ENCODE data around the gene WWOX.

The WWOX gene

GRCh38 chr16:78278056-78278450, 178.6 kb downstream of the WWOX start:
- DNase-seq: no peak

- no peak for DNase-seq
Measured at GRCh38 chr16:78281115-78281514, 181.7 kb downstream of the WWOX start.

- DNase-seq: no peak
Measured at GRCh38 chr16:78283548-78284251, 184.2 kb downstream of the WWOX start.

GRCh38 chr16:78284326-78284725, 184.9 kb downstream of the WWOX start:
- no peak for DNase-seq

GRCh38 chr16:78284957-78285434, 185.5 kb downstream of the WWOX start:
- no peak for DNase-seq

- no peak for DNase-seq
Measured at GRCh38 chr16:78285437-78285922, 186.0 kb downstream of the WWOX start.

GRCh38 chr16:78286065-78286464, 186.6 kb downstream of the WWOX start:
- DNase-seq: no peak

- no peak for DNase-seq
Measured at GRCh38 chr16:78288888-78289287, 189.4 kb downstream of the WWOX start.

- DNase-seq: no peak
Measured at GRCh38 chr16:78289373-78289772, 189.9 kb downstream of the WWOX start.

- DNase-seq: no peak
Measured at GRCh38 chr16:78289844-78290277, 190.4 kb downstream of the WWOX start.

- DNase-seq: no peak
Measured at GRCh38 chr16:78290395-78290794, 190.9 kb downstream of the WWOX start.

GRCh38 chr16:78290872-78291591, 191.6 kb downstream of the WWOX start:
- DNase-seq: no peak

GRCh38 chr16:78291604-78292003, 192.2 kb downstream of the WWOX start:
- no peak for DNase-seq

GRCh38 chr16:78292086-78292843, 192.8 kb downstream of the WWOX start:
- no peak for DNase-seq

GRCh38 chr16:78292844-78293380, 193.5 kb downstream of the WWOX start:
- DNase-seq: no peak

- no peak for DNase-seq
Measured at GRCh38 chr16:78294538-78295225, 195.2 kb downstream of the WWOX start.

- DNase-seq: no peak
Measured at GRCh38 chr16:78297066-78297666, 197.7 kb downstream of the WWOX start.

- DNase-seq: no peak
Measured at GRCh38 chr16:78298986-78299385, 199.5 kb downstream of the WWOX start.

- no peak for DNase-seq
Measured at GRCh38 chr16:78300469-78300868, 201.0 kb downstream of the WWOX start.

- no peak for DNase-seq
Measured at GRCh38 chr16:78303946-78304345, 204.5 kb downstream of the WWOX start.

- no peak for DNase-seq
Measured at GRCh38 chr16:78306361-78306760, 206.9 kb downstream of the WWOX start.
